Suprapubic skin (tissue), 4 donors: ENCODE data around the gene CHFR.

Source experiments
- EP300 ChIP-seq: sonication (generic); formaldehyde crosslinking; IDR thresholded peaks from one replicate; pipeline ENCODE4 v1.6.1; 2017; ENCODE audit warnings: antibody characterized with exemption
- POLR2A ChIP-seq, 2 donors: fragments of 450-650 bp; IDR thresholded peaks; one replicate each; pipeline ENCODE4 v1.6.1; 2017; ENCODE audit warnings: antibody characterized with exemption in 2 of 2, mild to moderate bottlenecking in 2 of 2, moderate library complexity in 2 of 2
- POLR2AphosphoS5 ChIP-seq, 3 donors: sonication (generic); formaldehyde crosslinking; IDR thresholded peaks; one replicate each; pipeline ENCODE4 v1.6.1; 2017; ENCODE audit warnings: antibody characterized with exemption in 3 of 3
- TF ChIP-seq, protein P1 (sequence below), 2 donors: fragments of 200-600 bp in 1 of 2; fragments of 450-650 bp in 1 of 2; sonication (generic) in 1 of 2; IDR thresholded peaks; one replicate each; pipeline ENCODE4 v1.5.1; 2016 to 2019; ENCODE audit warnings: antibody characterized with exemption in 2 of 2, mild to moderate bottlenecking in 1 of 2, moderate library complexity in 1 of 2

DNA sequence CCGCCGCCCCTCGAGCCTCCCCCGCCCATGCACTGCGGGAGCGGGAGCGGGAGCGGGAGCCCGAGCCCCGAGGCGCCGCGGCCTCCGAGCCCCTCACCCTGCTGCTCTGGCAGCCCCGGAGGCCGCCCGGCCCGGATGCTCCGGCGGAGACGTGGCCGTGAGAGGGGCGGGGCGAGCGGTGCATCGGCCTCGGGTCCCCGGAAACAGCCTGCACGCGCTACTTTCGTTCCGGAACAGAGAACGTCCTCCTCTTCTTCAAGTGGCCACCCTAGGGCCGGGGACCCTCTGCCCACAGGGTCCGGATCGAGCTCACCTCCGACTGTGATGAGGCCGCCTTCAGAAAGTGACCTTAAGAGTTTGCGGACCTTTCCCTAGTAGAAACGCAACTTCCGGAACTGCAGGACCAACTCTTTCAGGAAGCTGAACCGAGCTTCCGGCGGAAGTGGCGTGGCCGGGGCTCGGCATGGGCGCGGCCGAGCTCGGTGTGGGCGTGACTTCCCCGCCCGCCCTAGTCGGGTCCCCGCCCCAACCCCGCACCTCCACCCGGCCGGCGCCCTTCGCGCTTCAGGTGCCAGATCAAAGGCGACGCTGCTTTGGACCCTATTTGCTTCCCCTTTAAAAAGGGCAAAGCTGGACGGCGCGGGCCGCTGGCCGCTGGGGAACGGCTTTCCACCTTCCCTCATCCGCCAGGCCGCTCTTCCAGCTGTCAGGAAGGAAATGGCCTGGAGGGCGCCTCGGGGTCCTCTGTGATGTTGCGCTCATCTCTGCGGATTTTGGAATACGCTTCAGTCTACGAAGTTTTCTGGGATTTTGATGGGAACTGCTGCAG, 58.5 kb downstream of the CHFR start, which contains the start of gene GOLGA3:
- TF ChIP-seq POLR2A (IDR thresholded peaks at IDR 0.05) (peak in 1 of 2 donors; percentile 33), POLR2AphosphoS5 (IDR thresholded peaks at IDR 0.05) (peak; percentile 7 to 97 (median 82)), EP300 (no peak)
- TF ChIP-seq, protein P1, sequence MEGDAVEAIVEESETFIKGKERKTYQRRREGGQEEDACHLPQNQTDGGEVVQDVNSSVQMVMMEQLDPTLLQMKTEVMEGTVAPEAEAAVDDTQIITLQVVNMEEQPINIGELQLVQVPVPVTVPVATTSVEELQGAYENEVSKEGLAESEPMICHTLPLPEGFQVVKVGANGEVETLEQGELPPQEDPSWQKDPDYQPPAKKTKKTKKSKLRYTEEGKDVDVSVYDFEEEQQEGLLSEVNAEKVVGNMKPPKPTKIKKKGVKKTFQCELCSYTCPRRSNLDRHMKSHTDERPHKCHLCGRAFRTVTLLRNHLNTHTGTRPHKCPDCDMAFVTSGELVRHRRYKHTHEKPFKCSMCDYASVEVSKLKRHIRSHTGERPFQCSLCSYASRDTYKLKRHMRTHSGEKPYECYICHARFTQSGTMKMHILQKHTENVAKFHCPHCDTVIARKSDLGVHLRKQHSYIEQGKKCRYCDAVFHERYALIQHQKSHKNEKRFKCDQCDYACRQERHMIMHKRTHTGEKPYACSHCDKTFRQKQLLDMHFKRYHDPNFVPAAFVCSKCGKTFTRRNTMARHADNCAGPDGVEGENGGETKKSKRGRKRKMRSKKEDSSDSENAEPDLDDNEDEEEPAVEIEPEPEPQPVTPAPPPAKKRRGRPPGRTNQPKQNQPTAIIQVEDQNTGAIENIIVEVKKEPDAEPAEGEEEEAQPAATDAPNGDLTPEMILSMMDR (IDR thresholded peaks at IDR 0.05) = no peak
